Large intestine (tissue), 3 donors: ENCODE data around the gene PIK3CB. TPM values are rescaled to one million over a fixed set of nuclear protein-coding genes. Genes with fewer than 3 reads are reported as not detected.
"Not testable (repeated sequence)": the region's sequence is repeated elsewhere in the genome, so short reads cannot be mapped to it uniquely, and the experiment has no call there.

Source experiments
- DNase-seq, 2 donors: peaks; one replicate each; pipeline versions ENCODE4 v3.0.0 to v3.0.0-alpha.2; 2013
- H3K27ac ChIP-seq: one replicate; pipeline ENCODE4 v1.5.1; 2013; ENCODE audit warnings: low read length
- H3K27me3 ChIP-seq: 2 replicates; pipeline ENCODE4 v1.6.1; 2013; ENCODE audit warnings: low read length; ENCODE audit not compliant: control insufficient read depth, insufficient read depth
- H3K36me3 ChIP-seq: 2 replicates; pipeline ENCODE4 v1.6.1; 2013; ENCODE audit warnings: low read length; ENCODE audit not compliant: control insufficient read depth, insufficient read depth
- H3K4me1 ChIP-seq: one replicate; pipeline ENCODE4 v1.6.1; 2013; ENCODE audit warnings: low read length; ENCODE audit not compliant: control insufficient read depth, insufficient read depth
- H3K4me3 ChIP-seq: one replicate; pipeline ENCODE4 v1.5.1; 2013; ENCODE audit warnings: low read length
- H3K9me3 ChIP-seq: one replicate; pipeline ENCODE4 v1.6.1; 2013; ENCODE audit warnings: mild to moderate bottlenecking, low read depth, low read length, moderate library complexity; ENCODE audit not compliant: control insufficient read depth
- WGBS: methylation state at CpG from one replicate; pipeline ENCODE4 v1.1.5; 2013; ENCODE audit warnings: low lambda C conversion rate; ENCODE audit not compliant: insufficient coverage; 5-methylcytosine and 5-hydroxymethylcytosine counted together
- polyA plus RNA-seq: library from polyadenylated mRNA; unstranded; fragments of 120-200 nt; gene quantifications from one replicate; pipeline ENCODE4 v1.2.1, GENCODE V29; 2013

Gene PIK3CB
- polyA plus RNA-seq, 1 donor, result 51.1 TPM

GRCh38 chr3:138848696-138849095, 14.0 kb upstream of the PIK3CB start:
- no peak overlapping the region for H3K4me3 ChIP-seq
- no peaks in the 10 kb centered on the region for H3K27me3 ChIP-seq
- 100% methylated on average over 1 of the region's 4 CpGs for WGBS
- peak overlapping the region; percentile 68 for H3K27ac ChIP-seq
- DNase-seq, result no peak
- no peaks in the 10 kb centered on the region for H3K36me3 ChIP-seq
- H3K4me1 ChIP-seq, result peaks cover 19% of the 10 kb centered on the region
- no peaks in the 10 kb centered on the region for H3K9me3 ChIP-seq

- no CpG with 5 or more reads among the region's 1 CpG for WGBS
- not testable (repeated sequence) for H3K36me3 ChIP-seq, H3K4me3 ChIP-seq, H3K27me3 ChIP-seq, H3K9me3 ChIP-seq, DNase-seq, H3K27ac ChIP-seq
- H3K4me1 ChIP-seq, result peaks cover 16% of the 10 kb centered on the region
Observed at GRCh38 chr3:138846824-138847223, 12.1 kb upstream of the PIK3CB start.

GRCh38 chr3:138846262-138846791, 11.6 kb upstream of the PIK3CB start:
- H3K27ac ChIP-seq, result no peak overlapping the region

GRCh38 chr3:138845771-138846173, 11.0 kb upstream of the PIK3CB start:
- Histone ChIP-seq H3K27ac (no peak overlapping the region), H3K4me3 (no peak overlapping the region), H3K27me3 (no peaks in the 10 kb centered on the region), H3K36me3 (no peaks in the 10 kb centered on the region), H3K9me3 (no peaks in the 10 kb centered on the region), H3K4me1 (peaks cover 16% of the 10 kb centered on the region)
- DNase-seq, result no peak
- 40% methylated on average over 1 of the region's 6 CpGs for WGBS

More at GRCh38 chr3:138846262-138846791, 11.6 kb upstream of the PIK3CB start:
- Histone ChIP-seq H3K9me3 (no peaks in the 10 kb centered on the region), H3K4me1 (peaks cover 16% of the 10 kb centered on the region), H3K4me3 (no peak overlapping the region), H3K27me3 (no peaks in the 10 kb centered on the region), H3K36me3 (no peaks in the 10 kb centered on the region)
- no peak for DNase-seq
- no CpG with 5 or more reads among the region's 10 CpGs for WGBS

- no peak overlapping the region for H3K27ac ChIP-seq
- no peak for DNase-seq
- H3K4me3 ChIP-seq, result no peak overlapping the region
- H3K9me3 ChIP-seq, result no peaks in the 10 kb centered on the region
- no peaks in the 10 kb centered on the region for H3K27me3 ChIP-seq
- H3K36me3 ChIP-seq, result no peaks in the 10 kb centered on the region
- H3K4me1 ChIP-seq, result peaks cover 16% of the 10 kb centered on the region
- WGBS, result 92% methylated on average over 2 of the region's 7 CpGs
Observed at GRCh38 chr3:138845181-138845601, 10.5 kb upstream of the PIK3CB start.

GRCh38 chr3:138842483-138843188, 7.9 kb upstream of the PIK3CB start:
- no CpG with 5 or more reads among the region's 5 CpGs for WGBS
- no peaks in the 10 kb centered on the region for H3K27me3 ChIP-seq
- no peaks in the 10 kb centered on the region for H3K36me3 ChIP-seq
- H3K27ac ChIP-seq, result no peak overlapping the region
- DNase-seq, result no peak
- H3K9me3 ChIP-seq, result no peaks in the 10 kb centered on the region
- peaks cover 4% of the 10 kb centered on the region for H3K4me1 ChIP-seq
- H3K4me3 ChIP-seq, result no peak overlapping the region

- not testable (repeated sequence) for H3K4me1 ChIP-seq, H3K9me3 ChIP-seq, H3K4me3 ChIP-seq, H3K36me3 ChIP-seq, H3K27ac ChIP-seq, DNase-seq, H3K27me3 ChIP-seq
- WGBS, result 100% methylated on average over 1 of the region's 7 CpGs
Observed at GRCh38 chr3:138838385-138838784, 3.7 kb upstream of the PIK3CB start.

GRCh38 chr3:138835846-138836245, 1.1 kb upstream of the PIK3CB start:
- not testable (repeated sequence) for H3K9me3 ChIP-seq, H3K4me1 ChIP-seq, DNase-seq, H3K27me3 ChIP-seq, H3K36me3 ChIP-seq, H3K4me3 ChIP-seq, H3K27ac ChIP-seq
- no CpG with 5 or more reads among the region's 19 CpGs for WGBS

- WGBS, result 45% methylated on average over 4 of the region's 4 CpGs
Observed at GRCh38 chr3:138835397-138835757, 649 bp upstream of the PIK3CB start.

GRCh38 chr3:138833899-138834595, 681 bp downstream of the PIK3CB start:
- peak overlapping the region; percentile 92 for H3K4me3 ChIP-seq
- H3K27me3 ChIP-seq, result no peaks in the 10 kb centered on the region
- no peaks in the 10 kb centered on the region for H3K4me1 ChIP-seq
- H3K36me3 ChIP-seq, result peaks cover 3% of the 10 kb centered on the region
- peak in 1 of 2 donors; percentile 45 for DNase-seq
- H3K9me3 ChIP-seq, result no peaks in the 10 kb centered on the region
- no CpG with 5 or more reads among the region's 43 CpGs for WGBS
- H3K27ac ChIP-seq, result peak overlapping the region; percentile 79

More at GRCh38 chr3:138835397-138835757, 649 bp upstream of the PIK3CB start:
- peaks cover 3% of the 10 kb centered on the region for H3K36me3 ChIP-seq
- peak overlapping the region; percentile 92 for H3K4me3 ChIP-seq
- peak overlapping the region; percentile 99 for H3K27ac ChIP-seq
- no peak for DNase-seq
- no peaks in the 10 kb centered on the region for H3K9me3 ChIP-seq
- no peaks in the 10 kb centered on the region for H3K4me1 ChIP-seq
- H3K27me3 ChIP-seq, result no peaks in the 10 kb centered on the region
